MG63 (cell line): ENCODE data around the gene ILDR2. TPM values are rescaled to one million over a fixed set of nuclear protein-coding genes. Genes with fewer than 3 reads are reported as not detected.

Experiments used
- DNase-seq: peaks from one replicate; pipeline ENCODE4 v3.0.0-alpha.2; 2020
- H3K27me3 ChIP-seq: fragments of 250-450 bp; sonication (Bioruptor Pico); 2 replicates; pipeline ENCODE4 v1.5.1; 2020; ENCODE audit warnings: mild to moderate bottlenecking, moderate library complexity
- H3K36me3 ChIP-seq: fragments of 250-450 bp; sonication (Bioruptor Pico); 2 replicates; pipeline ENCODE4 v1.5.1; 2020; ENCODE audit warnings: mild to moderate bottlenecking, moderate library complexity
- H3K4me3 ChIP-seq: fragments of 250-450 bp; sonication (Bioruptor Pico); 2 replicates; pipeline ENCODE4 v1.5.1; 2020; ENCODE audit warnings: mild to moderate bottlenecking, moderate library complexity
- H3K9me3 ChIP-seq: fragments of 250-450 bp; sonication (Bioruptor Pico); 2 replicates; pipeline ENCODE4 v1.5.1; 2020; ENCODE audit warnings: mild to moderate bottlenecking, moderate library complexity
- total RNA-seq: library from RNA; depleted of rRNA; stranded (reverse); fragments of >200 nt; shearing (Covaris generic); gene quantifications from 2 replicates; pipeline ENCODE4 v1.2.3, GENCODE V29; 2014; ENCODE audit warnings: low replicate concordance; rRNA removed

The ILDR2 gene, protein sequence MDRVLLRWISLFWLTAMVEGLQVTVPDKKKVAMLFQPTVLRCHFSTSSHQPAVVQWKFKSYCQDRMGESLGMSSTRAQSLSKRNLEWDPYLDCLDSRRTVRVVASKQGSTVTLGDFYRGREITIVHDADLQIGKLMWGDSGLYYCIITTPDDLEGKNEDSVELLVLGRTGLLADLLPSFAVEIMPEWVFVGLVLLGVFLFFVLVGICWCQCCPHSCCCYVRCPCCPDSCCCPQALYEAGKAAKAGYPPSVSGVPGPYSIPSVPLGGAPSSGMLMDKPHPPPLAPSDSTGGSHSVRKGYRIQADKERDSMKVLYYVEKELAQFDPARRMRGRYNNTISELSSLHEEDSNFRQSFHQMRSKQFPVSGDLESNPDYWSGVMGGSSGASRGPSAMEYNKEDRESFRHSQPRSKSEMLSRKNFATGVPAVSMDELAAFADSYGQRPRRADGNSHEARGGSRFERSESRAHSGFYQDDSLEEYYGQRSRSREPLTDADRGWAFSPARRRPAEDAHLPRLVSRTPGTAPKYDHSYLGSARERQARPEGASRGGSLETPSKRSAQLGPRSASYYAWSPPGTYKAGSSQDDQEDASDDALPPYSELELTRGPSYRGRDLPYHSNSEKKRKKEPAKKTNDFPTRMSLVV
- not detected in 2 replicates for total RNA-seq

DNA sequence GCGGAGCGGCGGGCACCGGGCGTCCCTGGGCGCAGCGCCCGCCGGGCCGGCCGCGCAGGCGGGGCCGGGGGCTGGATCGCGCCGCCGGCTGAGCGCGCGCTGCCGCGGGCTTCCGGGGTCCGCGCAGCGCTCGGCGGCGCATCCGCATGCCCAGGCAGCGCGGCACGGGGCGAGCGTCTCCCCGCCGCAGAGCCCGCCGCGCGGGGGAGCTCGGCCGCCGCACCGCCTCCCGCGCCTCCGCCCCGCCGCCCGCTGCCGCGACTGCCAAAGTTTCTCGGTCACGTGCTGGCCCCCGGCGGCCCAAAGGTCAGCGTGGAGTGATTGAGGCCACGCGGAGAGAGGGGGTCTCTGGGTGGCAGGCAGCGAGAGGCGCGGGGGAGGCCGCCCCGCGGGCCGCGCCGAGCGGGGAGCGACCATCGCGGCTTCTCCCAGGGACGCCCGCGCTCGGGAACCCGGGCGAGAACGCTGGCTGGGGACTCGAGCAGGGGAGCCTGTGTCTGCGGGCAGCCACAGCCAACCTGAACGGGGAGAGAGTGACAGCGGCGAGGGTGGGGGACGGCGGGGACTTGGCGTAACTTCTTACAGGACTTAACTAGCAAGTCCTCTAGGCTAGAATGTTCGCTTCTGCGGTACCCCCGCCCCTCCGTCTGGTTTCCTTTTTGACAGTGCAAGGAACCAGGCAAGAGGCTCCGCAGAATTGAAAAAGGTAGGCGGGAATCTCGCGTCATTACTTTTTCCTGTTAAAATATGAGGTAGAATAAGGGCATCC is at the start of gene ILDR2:
Gene ILDR2, minus strand, starts transcription at position 180 of the 769 bp plus-strand sequence. CDS start 272 bp downstream, outside the sequence.
- no peaks in the 10 kb centered on the region for H3K9me3 ChIP-seq
- no peaks in the 10 kb centered on the region for H3K36me3 ChIP-seq
- DNase-seq, result peak; percentile 34
- H3K27me3 ChIP-seq, result peaks cover 68% of the 10 kb centered on the region
- peak within 1 kb of the TSS; percentile 48 for H3K4me3 ChIP-seq

DNA sequence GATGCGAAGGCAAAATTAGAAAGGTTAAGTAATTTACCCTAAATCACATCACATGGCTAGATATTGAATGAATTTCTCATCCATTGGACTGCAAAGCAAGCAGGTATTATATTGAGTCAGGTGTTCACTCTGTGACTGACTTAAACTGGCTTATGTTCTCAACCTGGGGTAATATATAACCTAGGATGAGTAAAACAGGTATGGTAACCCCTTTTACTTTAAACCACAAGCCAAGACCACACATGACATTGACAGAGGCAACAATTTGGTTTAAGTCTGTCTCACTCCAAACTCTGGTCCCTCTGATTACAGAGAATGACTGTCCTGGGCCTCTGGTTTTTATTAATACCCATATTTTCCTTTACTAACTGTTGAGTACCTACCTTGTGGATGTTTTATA is 47.0 kb upstream of the ILDR2 start:
- DNase-seq, result no peak

DNA sequence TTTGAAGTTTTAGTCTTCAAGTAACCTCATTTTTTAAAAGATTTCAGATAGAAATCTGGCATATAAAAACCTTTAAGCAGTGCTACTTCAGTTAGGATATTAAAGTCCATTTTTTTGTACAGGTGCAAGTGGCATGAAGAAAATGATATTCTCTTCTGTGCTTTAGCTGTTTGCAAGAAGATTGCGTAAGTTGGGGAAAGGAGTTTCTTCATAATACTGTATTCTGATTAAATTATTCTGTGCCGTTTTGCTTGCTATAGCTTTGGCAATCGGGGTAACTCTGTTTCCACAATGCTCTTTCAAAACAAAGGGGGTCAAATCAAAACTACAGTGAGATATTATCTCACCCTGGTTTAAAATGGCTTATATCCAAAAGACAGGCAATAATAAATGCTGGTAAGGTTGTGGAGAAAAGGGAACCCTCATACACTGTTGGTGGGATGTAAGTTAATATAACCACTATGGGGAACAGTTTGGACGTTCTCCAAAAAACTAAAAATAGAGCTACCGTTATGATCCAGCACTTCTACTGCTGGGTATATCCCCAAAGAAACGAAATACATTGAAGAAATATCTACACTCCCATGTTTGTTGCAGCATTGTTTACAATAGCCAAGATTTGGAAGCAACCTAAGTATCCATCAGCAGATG is 40.9 kb upstream of the ILDR2 start:
- Histone ChIP-seq H3K36me3 (no peaks in the 10 kb centered on the region), H3K27me3 (no peaks in the 10 kb centered on the region), H3K9me3 (no peaks in the 10 kb centered on the region), H3K4me3 (no peak overlapping the region)
- DNase-seq, result no peak

More for the DNA sequence above, 47.0 kb upstream of the ILDR2 start:
- Histone ChIP-seq H3K4me3 (no peak overlapping the region), H3K9me3 (no peaks in the 10 kb centered on the region), H3K36me3 (no peaks in the 10 kb centered on the region), H3K27me3 (no peaks in the 10 kb centered on the region)

DNA sequence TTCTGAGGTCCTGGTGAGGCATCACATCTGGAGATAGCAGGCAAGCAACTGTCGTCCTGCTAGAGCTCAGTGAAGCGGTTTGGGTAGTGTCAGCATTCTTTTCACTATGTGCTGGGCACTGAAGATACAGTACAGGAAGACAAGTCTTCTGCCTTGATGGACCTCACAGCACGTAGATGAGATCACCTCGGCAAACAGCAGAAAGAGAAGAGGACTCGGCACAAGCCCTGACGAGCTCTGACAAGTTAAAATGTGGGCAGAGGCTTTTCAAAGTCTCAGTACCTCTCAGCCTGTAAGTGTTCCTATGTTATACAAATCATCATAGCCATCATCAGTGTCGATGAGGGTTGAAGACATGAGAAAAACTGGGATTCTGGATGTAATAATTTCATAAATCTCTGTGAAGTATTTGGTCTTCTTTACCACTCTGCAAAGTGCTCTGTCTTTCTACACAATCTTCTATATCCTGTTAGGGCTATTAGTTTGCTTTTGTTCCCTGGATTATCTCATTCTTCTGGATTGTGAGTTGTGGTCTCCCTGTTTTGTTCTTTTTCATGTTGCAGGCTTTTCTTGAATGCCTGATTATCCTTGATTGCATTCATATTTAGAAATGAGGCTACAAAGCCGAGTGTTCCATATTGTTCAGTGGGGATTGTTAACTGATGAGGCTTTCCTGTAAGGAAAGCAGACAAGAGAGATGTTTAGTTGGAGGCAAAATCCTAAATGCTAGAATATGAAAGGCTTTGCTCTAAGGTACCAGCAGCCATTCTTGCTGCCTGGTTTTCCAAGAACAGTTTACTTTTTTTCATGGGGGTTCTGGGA is 38.0 kb upstream of the ILDR2 start:
- DNase-seq, result no peak
- H3K36me3 ChIP-seq, result no peaks in the 10 kb centered on the region
- no peaks in the 10 kb centered on the region for H3K27me3 ChIP-seq
- H3K9me3 ChIP-seq, result no peaks in the 10 kb centered on the region
- no peak overlapping the region for H3K4me3 ChIP-seq

DNA sequence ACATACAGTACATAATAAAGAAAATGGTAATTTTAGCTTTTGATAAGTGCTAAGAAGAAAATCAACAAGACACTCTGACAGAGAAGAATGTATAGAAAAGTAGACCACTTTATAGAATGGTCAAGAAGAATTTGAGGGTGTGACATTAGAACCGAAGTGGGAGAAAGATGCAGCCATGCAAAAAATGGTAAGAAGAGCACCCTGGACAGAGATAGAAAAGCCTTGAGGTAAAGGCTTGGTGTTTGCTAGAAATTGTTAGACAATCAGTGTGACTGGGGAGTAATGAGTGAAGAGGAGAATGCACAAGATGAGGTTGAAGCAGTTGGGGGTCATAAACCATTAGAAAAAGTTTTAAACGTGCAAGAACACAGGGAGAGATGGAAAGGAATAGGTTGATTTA is 37.2 kb upstream of the ILDR2 start:
- no peaks in the 10 kb centered on the region for H3K9me3 ChIP-seq
- H3K27me3 ChIP-seq, result no peaks in the 10 kb centered on the region

DNA sequence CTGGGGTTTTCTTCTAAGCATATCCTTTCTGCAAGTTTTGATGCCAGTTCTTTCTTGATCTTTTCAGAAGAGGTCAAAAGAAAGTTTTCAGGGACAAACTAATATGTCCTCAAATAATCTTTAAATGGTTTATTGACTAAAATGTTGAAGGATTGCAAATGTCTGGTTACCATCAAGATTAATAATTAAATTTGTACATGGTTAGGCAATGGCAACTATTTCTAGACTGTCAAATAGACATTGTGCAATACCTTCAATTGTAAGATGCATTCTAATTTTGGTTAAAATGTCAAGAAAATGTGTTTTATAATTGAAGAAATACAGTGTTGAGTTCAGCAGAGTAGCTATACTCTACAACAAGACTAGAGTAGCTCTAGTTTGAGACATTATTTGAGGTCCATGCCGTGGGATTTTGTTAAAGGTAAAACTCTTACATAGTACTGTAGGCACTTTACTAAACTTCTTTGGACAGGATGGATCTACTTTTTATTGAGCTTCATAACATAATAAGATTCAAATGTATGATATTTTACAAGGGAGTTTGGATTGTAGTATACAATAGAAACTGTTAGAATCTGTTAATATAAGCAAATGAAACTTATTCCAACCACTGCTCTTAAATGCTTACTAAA is 36.3 kb upstream of the ILDR2 start:
- H3K4me3 ChIP-seq, result no peak overlapping the region
- DNase-seq, result no peak
- no peaks in the 10 kb centered on the region for H3K36me3 ChIP-seq
- no peaks in the 10 kb centered on the region for H3K27me3 ChIP-seq
- no peaks in the 10 kb centered on the region for H3K9me3 ChIP-seq

More for the DNA sequence above, 37.2 kb upstream of the ILDR2 start:
- DNase-seq, result no peak
- no peak overlapping the region for H3K4me3 ChIP-seq
- H3K36me3 ChIP-seq, result no peaks in the 10 kb centered on the region

DNA sequence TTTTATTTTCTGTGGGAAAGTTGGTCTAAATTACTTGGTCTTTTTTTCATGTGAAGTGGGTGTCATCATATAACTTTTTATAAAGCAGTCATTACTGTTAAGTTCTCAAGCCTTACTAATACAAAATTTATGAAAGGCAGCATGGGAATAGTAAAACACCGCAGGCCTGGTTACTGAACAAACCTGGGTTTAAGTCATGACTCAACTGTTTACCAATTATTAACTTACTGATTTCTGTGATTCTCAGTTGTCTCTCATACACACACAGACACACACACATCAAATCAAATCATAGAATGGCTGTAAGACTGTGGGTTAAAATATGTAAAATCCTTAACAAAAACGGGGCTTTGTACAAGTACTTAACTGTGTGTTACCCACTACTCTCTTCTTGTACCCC is 28.4 kb upstream of the ILDR2 start:
- Histone ChIP-seq H3K9me3 (peaks cover 2% of the 10 kb centered on the region; the same call in 1 of the 2 replicates), H3K36me3 (no peaks in the 10 kb centered on the region), H3K4me3 (no peak overlapping the region), H3K27me3 (no peaks in the 10 kb centered on the region)
- no peak for DNase-seq

DNA sequence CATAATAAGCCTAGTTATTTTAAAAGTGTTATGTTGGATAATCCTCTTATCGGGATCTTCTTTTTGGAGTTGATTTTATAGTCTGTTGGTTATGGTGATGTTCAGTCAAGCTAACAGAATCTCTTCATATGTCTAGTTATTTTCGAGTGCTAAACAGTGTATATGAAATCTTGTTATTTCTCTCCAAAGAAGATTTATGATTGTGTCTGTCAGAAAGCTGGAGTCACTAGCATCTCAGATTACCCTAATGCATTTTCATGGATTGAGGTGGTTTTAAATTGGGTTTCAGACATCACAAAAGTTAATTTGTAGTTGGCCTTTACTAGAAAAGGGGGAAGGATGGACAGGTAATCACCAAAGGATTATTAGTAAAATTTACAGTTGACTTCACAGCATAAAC is 27.0 kb upstream of the ILDR2 start:
- DNase-seq, result no peak
- no peak overlapping the region for H3K4me3 ChIP-seq
- H3K27me3 ChIP-seq, result no peaks in the 10 kb centered on the region
- H3K36me3 ChIP-seq, result no peaks in the 10 kb centered on the region
- H3K9me3 ChIP-seq, result peaks cover 2% of the 10 kb centered on the region; the same call in 1 of the 2 replicates

DNA sequence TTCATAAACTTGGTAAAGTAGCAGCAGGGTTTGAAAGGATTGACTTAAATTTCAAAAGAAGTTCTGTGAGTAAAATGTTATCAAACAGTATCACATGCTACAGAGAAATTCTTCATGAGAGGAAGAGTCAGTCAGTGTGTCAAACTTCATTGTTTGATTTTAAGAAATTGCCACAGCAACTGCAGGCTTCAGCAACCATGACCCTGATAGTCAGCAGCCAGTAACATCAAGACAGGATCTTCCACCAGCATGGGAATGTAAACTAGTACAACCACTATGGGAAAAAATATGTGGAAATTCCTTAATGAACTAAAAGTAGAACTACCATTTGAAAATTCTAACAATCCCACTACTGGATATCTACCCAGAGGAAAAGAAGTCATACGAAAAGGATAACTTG is 25.2 kb upstream of the ILDR2 start:
- H3K36me3 ChIP-seq, result no peaks in the 10 kb centered on the region
- no peak overlapping the region for H3K4me3 ChIP-seq
- H3K9me3 ChIP-seq, result peaks cover 2% of the 10 kb centered on the region; the same call in 1 of the 2 replicates
- H3K27me3 ChIP-seq, result no peaks in the 10 kb centered on the region; the same call in 1 of the 2 replicates
- DNase-seq, result no peak

DNA sequence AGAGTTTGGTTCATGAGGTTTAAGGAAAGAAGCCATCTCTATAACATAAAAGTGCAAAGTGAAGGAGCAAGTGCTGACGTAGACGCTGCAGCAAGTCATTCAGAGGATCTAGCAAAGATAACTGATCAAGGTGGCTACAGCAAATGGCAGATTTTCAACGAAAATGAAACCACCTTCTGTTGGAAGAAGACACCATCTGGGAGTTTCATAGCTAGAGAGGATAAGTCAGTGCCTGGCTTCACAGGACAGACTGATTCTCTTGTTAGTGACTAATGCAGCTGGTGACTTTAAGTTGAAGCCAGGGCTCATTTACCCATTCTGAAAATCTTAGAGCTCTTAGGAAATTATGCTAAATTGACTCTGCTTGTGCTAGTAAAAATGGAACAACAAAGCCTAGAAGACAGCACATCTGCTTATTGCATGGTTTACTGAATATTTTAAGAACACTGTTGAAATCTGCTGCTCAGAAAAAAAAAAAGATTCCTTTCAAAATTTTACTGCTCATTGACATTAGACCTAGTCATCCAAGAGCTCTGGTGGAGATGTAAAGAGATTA is 24.2 kb upstream of the ILDR2 start:
- DNase-seq, result no peak
- no peaks in the 10 kb centered on the region for H3K36me3 ChIP-seq
- H3K4me3 ChIP-seq, result no peak overlapping the region
- no peaks in the 10 kb centered on the region; the same call in 1 of the 2 replicates for H3K27me3 ChIP-seq
- H3K9me3 ChIP-seq, result peaks cover 2% of the 10 kb centered on the region; the same call in 1 of the 2 replicates

DNA sequence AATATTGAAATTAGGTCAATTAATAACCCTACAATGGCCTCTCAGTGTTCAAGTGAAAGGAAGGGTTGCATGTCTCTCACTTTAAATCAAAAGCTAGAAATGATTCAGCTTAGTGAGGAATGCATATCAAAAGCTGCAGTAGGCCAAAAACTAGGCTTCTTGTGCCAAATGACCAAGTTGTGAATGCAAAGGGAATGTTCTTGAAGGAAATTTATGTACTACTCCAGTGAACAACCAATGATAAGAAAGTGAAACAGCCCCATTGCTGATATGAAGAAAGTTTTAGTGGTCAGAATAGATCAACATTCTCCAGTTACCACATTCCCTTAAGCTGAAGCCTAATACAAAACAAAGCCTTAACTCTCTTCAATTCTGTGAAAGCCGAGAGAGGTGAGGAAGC is 23.7 kb upstream of the ILDR2 start:
- Histone ChIP-seq H3K27me3 (peaks cover 3% of the 10 kb centered on the region), H3K36me3 (no peaks in the 10 kb centered on the region), H3K4me3 (no peak overlapping the region), H3K9me3 (peaks cover 2% of the 10 kb centered on the region; the same call in 1 of the 2 replicates)
- no peak for DNase-seq

DNA sequence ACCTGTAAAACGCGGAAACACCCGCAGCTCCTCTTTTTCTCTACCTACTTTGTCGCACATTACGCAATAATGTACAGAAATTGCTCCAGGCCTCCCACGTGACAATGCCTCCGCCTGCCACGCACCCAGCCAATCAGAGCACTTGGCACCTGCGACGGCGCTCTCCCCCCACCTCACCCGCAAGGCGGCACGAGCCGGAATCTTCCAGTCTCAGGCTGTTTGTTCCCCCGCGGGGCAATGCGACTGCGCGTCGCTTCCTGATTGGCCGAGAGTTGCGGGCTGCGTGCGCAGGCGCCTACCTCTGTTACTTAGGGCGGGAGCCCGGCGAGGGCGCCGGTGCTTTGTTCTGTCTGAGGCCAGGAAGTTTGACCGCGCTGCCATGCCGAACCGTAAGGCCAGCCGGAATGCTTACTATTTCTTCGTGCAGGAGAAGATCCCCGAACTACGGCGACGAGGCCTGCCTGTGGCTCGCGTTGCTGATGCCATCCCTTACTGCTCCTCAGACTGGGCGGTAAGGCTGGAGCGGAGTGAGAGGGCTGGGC is 13.7 kb upstream of the ILDR2 start, which contains the start of gene MAEL:
Gene MAEL, plus strand, starts transcription at position 307 of the 542 bp plus-strand sequence. Its CDS starts 73 bp downstream, at position 380.
- H3K9me3 ChIP-seq, result no peaks in the 10 kb centered on the region
- H3K4me3 ChIP-seq, result no peak within 1 kb of the TSS
- H3K36me3 ChIP-seq, result no peaks in the 10 kb centered on the region
- DNase-seq, result no peak
- peaks cover 19% of the 10 kb centered on the region for H3K27me3 ChIP-seq

DNA sequence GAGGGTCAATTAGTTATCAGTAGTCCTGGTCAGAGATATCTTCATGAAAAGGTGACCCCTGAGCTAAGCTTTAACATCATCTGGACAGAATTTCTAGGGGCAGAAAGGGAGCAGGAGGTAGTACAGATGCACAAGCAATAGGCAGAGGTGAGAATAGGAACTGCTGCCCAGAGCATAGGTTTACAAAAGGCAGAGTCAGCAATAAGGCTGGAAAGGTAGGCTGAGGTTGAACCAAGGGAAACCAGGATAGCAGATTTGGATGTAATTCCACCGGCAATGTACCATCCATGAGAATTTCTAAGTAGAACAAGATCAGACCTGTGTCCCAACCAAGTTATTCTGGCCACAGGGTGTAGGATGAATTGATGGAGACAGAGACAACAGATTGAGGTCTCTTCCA is 6.2 kb upstream of the ILDR2 start:
- H3K27me3 ChIP-seq, result peaks cover 19% of the 10 kb centered on the region
- no peak overlapping the region for H3K4me3 ChIP-seq
- no peak for DNase-seq
- H3K9me3 ChIP-seq, result no peaks in the 10 kb centered on the region
- H3K36me3 ChIP-seq, result no peaks in the 10 kb centered on the region

DNA sequence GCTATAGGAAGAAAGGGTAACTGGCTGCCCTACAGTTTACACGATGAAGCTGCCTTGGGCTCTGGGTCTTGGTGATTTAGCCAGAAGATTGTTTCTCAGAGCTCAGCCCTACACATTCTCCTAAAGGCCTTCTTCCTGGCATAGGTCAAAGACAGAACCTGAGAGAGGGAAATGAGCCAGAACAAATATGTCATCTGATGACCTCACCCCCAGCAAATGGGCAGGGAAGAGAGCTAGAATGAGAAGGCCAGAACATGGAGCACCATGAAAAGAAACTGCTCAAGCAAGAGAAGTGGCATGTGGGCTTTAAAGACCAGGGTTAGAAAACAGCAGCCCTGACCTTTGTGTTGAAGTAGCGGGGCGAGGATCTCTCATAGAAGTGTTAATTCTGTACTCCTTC is 5.5 kb upstream of the ILDR2 start:
- Histone ChIP-seq H3K27me3 (peaks cover 25% of the 10 kb centered on the region), H3K36me3 (no peaks in the 10 kb centered on the region), H3K9me3 (no peaks in the 10 kb centered on the region), H3K4me3 (no peak overlapping the region)
- DNase-seq, result peak; percentile 9

DNA sequence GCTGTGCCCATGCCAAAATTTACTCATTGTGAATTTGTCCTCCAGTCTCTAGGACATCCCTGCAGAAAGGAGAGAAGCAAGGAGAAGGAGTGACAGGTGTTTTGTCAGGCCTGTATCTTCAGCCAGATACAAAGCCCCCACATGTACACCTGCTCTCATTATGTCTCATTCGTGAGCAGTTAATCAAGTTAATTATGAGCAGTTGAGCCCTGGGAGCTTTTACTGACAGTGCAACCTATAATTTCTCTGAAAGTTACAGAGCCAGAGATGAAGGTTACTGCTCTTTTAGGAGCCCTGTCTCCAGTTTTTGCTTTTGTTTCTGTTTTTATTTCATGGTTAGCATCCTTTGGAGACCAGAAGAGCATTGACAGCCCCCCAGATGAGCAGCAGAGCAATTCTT is 5.0 kb upstream of the ILDR2 start:
- H3K4me3 ChIP-seq, result no peak overlapping the region
- peaks cover 29% of the 10 kb centered on the region for H3K27me3 ChIP-seq
- no peaks in the 10 kb centered on the region for H3K36me3 ChIP-seq
- H3K9me3 ChIP-seq, result no peaks in the 10 kb centered on the region
- DNase-seq, result no peak
